Omental fat pad (tissue), 4 donors: ENCODE data around the gene SLC8A1. TPM values are rescaled to one million over a fixed set of nuclear protein-coding genes. Genes with fewer than 3 reads are reported as not detected.
"Not testable (repeated sequence)": the region's sequence is repeated elsewhere in the genome, so short reads cannot be mapped to it uniquely, and the experiment has no call there.

Experiments
- ATAC-seq: fragments of 150-250 bp; one replicate; pipeline ENCODE4 v1.9.1; 2016; ENCODE audit warnings: mild to moderate bottlenecking, moderate library complexity; ENCODE audit not compliant: low FRiP score
- DNase-seq: peaks from one replicate; pipeline ENCODE4 v3.0.0-alpha.2; 2019; ENCODE audit warnings: low spot score
- CTCF ChIP-seq, 3 donors: fragments of 450-650 bp; IDR thresholded peaks; one replicate each; pipeline ENCODE4 v1.5.1; 2016 to 2017; ENCODE audit warnings: antibody characterized with exemption in 3 of 3, mild to moderate bottlenecking in 3 of 3, moderate library complexity in 2 of 3
- total RNA-seq, 4 donors: library from RNA; depleted of rRNA; stranded (reverse); fragments of >200 nt; gene quantifications; one replicate each; pipeline ENCODE4 v1.1.0, GENCODE V29; 2016

SLC8A1 gene
- total RNA-seq, 4 donors from 2014 or later, result 17.5 to 47.0 (median 30.0) TPM

GRCh38 chr2:40090044-40090443, 361.8 kb downstream of the SLC8A1 start:
- ATAC-seq, result no peak
- no peak for TF ChIP-seq CTCF (IDR thresholded peaks at IDR 0.05)
- DNase-seq, result no peak

GRCh38 chr2:40087927-40088326, 364.0 kb downstream of the SLC8A1 start:
- ATAC-seq, result no peak
- DNase-seq, result no peak

GRCh38 chr2:40087434-40087833, 364.5 kb downstream of the SLC8A1 start:
- no peak for ATAC-seq
- no peak for TF ChIP-seq CTCF (IDR thresholded peaks at IDR 0.05)

More at GRCh38 chr2:40087927-40088326, 364.0 kb downstream of the SLC8A1 start:
- no peak for TF ChIP-seq CTCF (IDR thresholded peaks at IDR 0.05)

GRCh38 chr2:40085786-40086185, 366.1 kb downstream of the SLC8A1 start:
- ATAC-seq (no peak), DNase-seq (no peak)
- TF ChIP-seq CTCF (IDR thresholded peaks at IDR 0.05), result no peak

More at GRCh38 chr2:40087434-40087833, 364.5 kb downstream of the SLC8A1 start:
- DNase-seq, result no peak

- not testable (repeated sequence) for ATAC-seq, DNase-seq
Observed at GRCh38 chr2:40073336-40073735, 378.6 kb downstream of the SLC8A1 start.

GRCh38 chr2:40072442-40073232, 379.3 kb downstream of the SLC8A1 start:
- no peak for TF ChIP-seq CTCF (IDR thresholded peaks at IDR 0.05)
- DNase-seq, result no peak
- no peak for ATAC-seq

GRCh38 chr2:40062381-40062780, 389.5 kb downstream of the SLC8A1 start:
- no peak for TF ChIP-seq CTCF (IDR thresholded peaks at IDR 0.05)
- DNase-seq, result no peak
- ATAC-seq, result no peak
